Naive thymus-derived CD4-positive, alpha-beta T cell (primary cell): ENCODE data around the gene CAMK1D. TPM values are rescaled to one million over a fixed set of nuclear protein-coding genes. Genes with fewer than 3 reads are reported as not detected.

Source experiments
- ATAC-seq: fragments of 150-1000 bp; cut with Tn5 transposase; 2 replicates; pipeline ENCODE4 v1.10.0; 2021; ENCODE audit warnings: mild to moderate bottlenecking, moderate library complexity
- CTCF ChIA-PET: fragments of 350-600 bp; sonication (Branson Sonifier 250); formaldehyde crosslinking; loops from one replicate; lab custom pipeline; 2021; ENCODE audit warnings: antibody characterized with exemption; lab: Charles Lee
- POLR2A ChIA-PET: fragments of 350-600 bp; sonication (Branson Sonifier 250); formaldehyde crosslinking; loops from one replicate; lab custom pipeline; 2021; ENCODE audit warnings: antibody characterized with exemption, inconsistent platforms; lab: Charles Lee
- DNase-seq, 9 donors: peaks; one replicate each; pipeline versions ENCODE4 v3.0.0 to v3.0.0-alpha.2; 2020 to 2022; ENCODE audit warnings: mixed read lengths in 1 of 9
- H3K27ac ChIP-seq: one replicate; pipeline ENCODE4 v1.7.0; 2013; ENCODE audit warnings: mild to moderate bottlenecking, low read depth, low read length, moderate library complexity
- H3K27me3 ChIP-seq, 2 donors: one replicate each; pipeline ENCODE4 v1.7.0; 2013; ENCODE audit warnings: low read length in 2 of 2, mild to moderate bottlenecking in 2 of 2, moderate library complexity in 2 of 2; ENCODE audit not compliant: control insufficient read depth in 2 of 2, insufficient read depth in 2 of 2
- H3K36me3 ChIP-seq, 3 experiments: 1 replicate in 2 of 3; 2 replicates in 1 of 3; pipeline ENCODE4 v1.7.0; 2013; ENCODE audit warnings: low read length in 3 of 3, mild to moderate bottlenecking in 3 of 3, moderate library complexity in 1 of 3; ENCODE audit not compliant: insufficient read depth in 3 of 3, control insufficient read depth in 2 of 3
- H3K4me1 ChIP-seq, 2 donors: one replicate each; pipeline ENCODE4 v1.7.0; 2013; ENCODE audit warnings: low read length in 2 of 2, mild to moderate bottlenecking in 2 of 2, moderate library complexity in 1 of 2; ENCODE audit not compliant: control insufficient read depth in 2 of 2, insufficient read depth in 2 of 2
- H3K4me3 ChIP-seq: 2 replicates; pipeline ENCODE4 v1.7.0; 2013; ENCODE audit warnings: mild to moderate bottlenecking, low read length
- H3K9me3 ChIP-seq, 3 experiments: 1 replicate in 2 of 3; 2 replicates in 1 of 3; pipeline ENCODE4 v1.7.0; 2013; ENCODE audit warnings: low read length in 3 of 3; ENCODE audit not compliant: control insufficient read depth in 2 of 3
- H3K27ac Mint-ChIP-seq, 9 donors: one replicate each; pipeline ENCODE4 v1.8.0; 2020 to 2022; ENCODE audit warnings: mixed read lengths in 9 of 9, mild to moderate bottlenecking in 8 of 9, moderate library complexity in 5 of 9, inconsistent platforms in 2 of 9
- H3K27me3 Mint-ChIP-seq, 5 donors: one replicate each; pipeline ENCODE4 v1.8.0; 2021 to 2022; ENCODE audit warnings: mixed read lengths in 5 of 5, mild to moderate bottlenecking in 1 of 5
- H3K36me3 Mint-ChIP-seq, 5 donors: one replicate each; pipeline ENCODE4 v1.8.0; 2020 to 2022; ENCODE audit warnings: mixed read lengths in 5 of 5, mild to moderate bottlenecking in 3 of 5, inconsistent platforms in 1 of 5
- H3K4me1 Mint-ChIP-seq, 7 donors: one replicate each; pipeline ENCODE4 v1.8.0; 2020 to 2022; ENCODE audit warnings: mixed read lengths in 7 of 7, mild to moderate bottlenecking in 3 of 7, inconsistent platforms in 1 of 7
- H3K4me3 Mint-ChIP-seq, 10 donors: one replicate each; pipeline ENCODE4 v1.8.0; 2020 to 2022; ENCODE audit warnings: mild to moderate bottlenecking in 10 of 10, mixed read lengths in 10 of 10, moderate library complexity in 6 of 10, inconsistent platforms in 2 of 10
- H3K9me3 Mint-ChIP-seq, 11 donors: one replicate each; pipeline ENCODE4 v1.8.0; 2020 to 2022; ENCODE audit warnings: mixed read lengths in 11 of 11, mild to moderate bottlenecking in 4 of 11, inconsistent platforms in 1 of 11, moderate library complexity in 1 of 11
- intact Hi-C, 2 donors: fragments of 100-400 bp; cut with micrococcal nuclease; formaldehyde crosslinking; loops; one replicate each; pipeline ENCODE4 v1.15.1; 2023
- polyA plus RNA-seq, 2 donors: library from polyadenylated mRNA; unstranded; fragments of 300-500 nt; fragmentation: Illumina TruSeq; gene quantifications; one replicate each; pipeline ENCODE4 v1.2.3, GENCODE V29; 2021
- total RNA-seq, 6 experiments: library from RNA in 5 of 6; stranded (reverse) in 5 of 6; gene quantifications; 1 replicate in 5 of 6; 2 replicates in 1 of 6; pipeline ENCODE4 v1.2.3 and lab custom pipeline; 2021 to 2026

The CAMK1D gene
- total and polyA plus RNA-seq, 7 experiments from 2014 or later = 12.5 to 43.2 (median 18.6) TPM

DNA sequence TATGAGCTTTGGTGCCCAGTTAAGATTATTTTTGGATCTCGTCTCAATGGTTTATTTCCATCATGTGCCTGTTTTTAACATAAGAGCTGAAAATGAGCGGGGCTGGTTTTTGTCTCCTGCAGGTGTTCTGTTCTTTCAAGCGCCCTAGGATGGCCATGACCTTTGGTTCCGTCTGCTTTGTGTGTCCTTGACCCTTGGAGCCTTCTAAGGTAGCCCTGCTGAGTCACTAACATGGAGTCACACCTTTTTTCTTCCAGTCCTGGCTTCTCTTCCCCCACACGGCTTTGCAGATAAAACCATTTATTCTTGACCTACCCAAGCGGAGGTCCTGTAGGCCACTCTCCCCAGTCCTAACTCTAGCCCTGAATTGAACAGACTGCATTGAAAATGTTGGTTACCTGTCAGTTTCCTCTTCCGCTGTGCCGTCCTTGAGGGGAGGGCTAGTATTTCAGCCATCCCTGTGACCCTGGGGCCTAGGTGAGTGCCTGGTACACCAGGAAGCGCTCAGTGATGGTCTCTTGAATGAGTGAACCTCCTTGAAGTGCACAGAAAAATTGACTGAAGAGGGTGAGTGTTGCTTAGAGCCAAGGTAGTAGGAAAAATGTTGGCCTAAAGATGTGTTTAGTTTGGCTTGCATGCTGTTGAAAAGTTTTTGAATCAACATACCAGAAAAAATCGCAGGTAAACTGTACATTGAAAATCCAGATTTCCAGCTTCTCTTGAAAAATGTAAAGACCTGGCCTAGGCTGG lies 48.0 kb downstream of the CAMK1D start:
- DNase-seq (peak in 1 of 9 donors; percentile 8), ATAC-seq (no peak)
- CTCF ChIA-PET = no interaction called here
- no peaks in the 10 kb centered on the region for H3K4me1 ChIP-seq
- no peaks in the 10 kb centered on the region for H3K36me3 ChIP-seq
- H3K4me3 ChIP-seq = no peak overlapping the region
- peak overlapping the region in 1 of 10 donors; percentile 10 for H3K4me3 Mint-ChIP-seq
- peaks cover 0 to 14% (median 2%) of the 10 kb centered on the region in 5 donors for H3K36me3 Mint-ChIP-seq
- no peaks in the 10 kb centered on the region for H3K9me3 ChIP-seq
- H3K4me1 Mint-ChIP-seq = peaks cover 2 to 41% (median 24%) of the 10 kb centered on the region in 7 donors
- H3K27me3 Mint-ChIP-seq = no peaks in the 10 kb centered on the region
- no peaks in the 10 kb centered on the region for H3K27me3 ChIP-seq
- intact Hi-C loops = no loop called here
- POLR2A ChIA-PET = no interaction called here
- no peak overlapping the region for H3K27ac ChIP-seq
- peaks cover 0 to 2% (median 0%) of the 10 kb centered on the region in 11 donors for H3K9me3 Mint-ChIP-seq
- peak overlapping the region in 1 of 9 donors; percentile 56 for H3K27ac Mint-ChIP-seq

DNA sequence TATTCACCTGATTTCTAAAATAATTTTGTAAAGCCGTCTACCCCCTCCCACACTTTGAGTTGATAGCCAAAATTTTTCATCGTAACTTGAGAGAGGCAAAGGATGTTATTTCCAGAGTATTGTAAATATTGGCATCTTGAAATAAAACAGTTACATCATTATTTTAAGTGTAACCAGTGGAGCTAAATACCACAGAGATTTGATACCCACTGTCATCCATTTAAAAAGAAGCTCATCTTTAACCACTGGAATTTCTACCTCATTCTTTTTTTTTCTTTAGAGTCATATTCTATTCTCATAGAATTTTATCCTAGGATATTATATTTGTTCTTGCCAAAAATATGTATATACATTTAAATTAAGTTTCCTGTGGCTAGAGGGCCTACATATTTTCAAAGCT lies 48.6 kb downstream of the CAMK1D start:
- CTCF ChIA-PET = interaction anchor here (0.7 kb wide), 1 partner anchor 388 kb away, joined by 3 read pairs; no protein-coding TSS in a partner anchor

DNA sequence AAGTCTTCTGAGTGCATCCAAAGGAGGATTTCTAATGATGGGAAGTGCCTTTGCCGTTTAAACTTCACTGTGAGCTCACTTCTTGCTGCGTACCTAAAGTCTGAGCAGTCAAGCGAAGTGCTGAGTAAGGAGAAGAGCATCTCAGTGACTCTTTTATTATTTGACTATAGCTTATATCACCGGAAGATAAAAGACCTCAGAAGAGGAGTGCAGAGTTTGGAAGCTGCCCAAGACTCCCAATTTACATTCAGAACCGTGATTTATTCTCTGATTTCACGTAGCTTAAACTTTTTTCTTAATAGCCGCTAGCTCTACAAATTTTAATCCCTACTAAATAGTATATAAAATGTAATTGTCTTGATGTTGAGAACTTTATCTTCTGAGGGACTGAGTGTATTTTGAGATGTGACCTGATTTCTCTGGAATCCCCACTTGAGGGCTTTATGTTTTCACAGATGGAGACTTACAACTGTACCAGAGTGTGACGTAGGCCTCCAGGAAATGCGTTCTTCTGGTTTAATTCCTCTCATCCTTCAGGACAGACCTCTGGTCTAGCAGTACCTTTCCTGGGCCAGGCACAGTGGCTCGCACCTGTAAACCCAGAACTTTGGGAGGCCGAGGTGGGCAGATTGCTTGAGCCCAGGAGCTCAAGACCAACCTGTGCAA lies 51.1 kb downstream of the CAMK1D start:
- H3K27ac ChIP-seq = no peak overlapping the region
- DNase-seq (peak in 1 of 9 donors; percentile 1), ATAC-seq (no peak)
- ChIA-PET CTCF (interaction anchor here (0.9 kb wide), 1 partner anchor 310 kb away, joined by 3 read pairs; no protein-coding TSS in a partner anchor), POLR2A (no interaction called here)
- H3K4me1 Mint-ChIP-seq = peaks cover 11 to 33% (median 17%) of the 10 kb centered on the region in 7 donors
- no peaks in the 10 kb centered on the region for H3K27me3 ChIP-seq
- no peak overlapping the region for H3K27ac Mint-ChIP-seq
- no peaks in the 10 kb centered on the region for H3K4me1 ChIP-seq
- no peaks in the 10 kb centered on the region for H3K9me3 ChIP-seq
- H3K4me3 Mint-ChIP-seq = no peak overlapping the region
- no peaks in the 10 kb centered on the region for H3K27me3 Mint-ChIP-seq
- no peak overlapping the region for H3K4me3 ChIP-seq
- intact Hi-C loops = no loop called here
- peaks cover 0 to 4% (median 0%) of the 10 kb centered on the region in 3 experiments for H3K36me3 ChIP-seq
- H3K36me3 Mint-ChIP-seq = peaks cover 0 to 23% (median 4%) of the 10 kb centered on the region in 5 donors
- H3K9me3 Mint-ChIP-seq = no peaks in the 10 kb centered on the region

More for the DNA sequence above, 48.6 kb downstream of the CAMK1D start:
- H3K4me3 ChIP-seq = no peak overlapping the region
- intact Hi-C loops = no loop called here
- no peaks in the 10 kb centered on the region for H3K4me1 ChIP-seq
- H3K36me3 ChIP-seq = no peaks in the 10 kb centered on the region
- H3K27me3 Mint-ChIP-seq = no peaks in the 10 kb centered on the region
- no peak overlapping the region for H3K27ac Mint-ChIP-seq
- POLR2A ChIA-PET = no interaction called here
- H3K4me1 Mint-ChIP-seq = peaks cover 2 to 39% (median 21%) of the 10 kb centered on the region in 7 donors
- H3K9me3 Mint-ChIP-seq = no peaks in the 10 kb centered on the region
- DNase-seq = no peak
- no peaks in the 10 kb centered on the region for H3K9me3 ChIP-seq
- no peak for ATAC-seq
- H3K27me3 ChIP-seq = no peaks in the 10 kb centered on the region
- no peak overlapping the region for H3K27ac ChIP-seq
- H3K4me3 Mint-ChIP-seq = no peak overlapping the region
- H3K36me3 Mint-ChIP-seq = peaks cover 0 to 18% (median 3%) of the 10 kb centered on the region in 5 donors

DNA sequence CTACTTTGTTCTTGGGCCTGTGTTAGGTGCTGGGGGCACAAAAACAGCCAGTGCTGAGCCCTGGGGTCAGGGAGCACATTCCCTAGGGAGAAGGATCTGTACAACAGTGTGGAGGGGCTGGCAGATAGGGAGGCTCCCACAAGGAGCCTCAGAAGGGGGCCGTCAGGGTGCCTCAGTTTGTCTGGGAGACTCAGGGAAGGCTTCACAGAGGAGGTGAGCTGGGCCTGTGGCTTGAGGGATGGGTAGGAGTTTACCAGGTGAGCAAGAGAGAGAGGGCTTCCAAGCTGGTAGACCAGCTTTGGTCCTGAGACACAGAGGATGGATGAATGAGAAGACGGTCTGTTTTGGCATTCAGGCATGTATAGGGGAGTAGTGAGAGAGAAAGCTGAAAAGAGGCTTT lies 52.1 kb downstream of the CAMK1D start:
- peaks cover 6 to 35% (median 14%) of the 10 kb centered on the region in 7 donors for H3K4me1 Mint-ChIP-seq
- no peaks in the 10 kb centered on the region for H3K9me3 Mint-ChIP-seq
- H3K27ac ChIP-seq = no peak overlapping the region
- H3K27me3 ChIP-seq = no peaks in the 10 kb centered on the region
- POLR2A ChIA-PET = no interaction called here
- intact Hi-C loops = no loop called here
- H3K36me3 Mint-ChIP-seq = peaks cover 0 to 27% (median 4%) of the 10 kb centered on the region in 5 donors
- CTCF ChIA-PET = interaction anchor here (1.0 kb wide), 1 partner anchor 254 kb away, joined by 3 read pairs; no protein-coding TSS in a partner anchor
- H3K4me1 ChIP-seq = no peaks in the 10 kb centered on the region
- H3K9me3 ChIP-seq = no peaks in the 10 kb centered on the region
- DNase-seq (peak in 1 of 9 donors; percentile 16), ATAC-seq (no peak)
- H3K27ac Mint-ChIP-seq = peak overlapping the region in 1 of 9 donors; percentile 48
- peaks cover 0 to 12% (median 0%) of the 10 kb centered on the region in 3 experiments for H3K36me3 ChIP-seq
- H3K27me3 Mint-ChIP-seq = peaks cover 0 to 2% (median 0%) of the 10 kb centered on the region in 5 donors
- H3K4me3 Mint-ChIP-seq = no peak overlapping the region
- no peak overlapping the region for H3K4me3 ChIP-seq

DNA sequence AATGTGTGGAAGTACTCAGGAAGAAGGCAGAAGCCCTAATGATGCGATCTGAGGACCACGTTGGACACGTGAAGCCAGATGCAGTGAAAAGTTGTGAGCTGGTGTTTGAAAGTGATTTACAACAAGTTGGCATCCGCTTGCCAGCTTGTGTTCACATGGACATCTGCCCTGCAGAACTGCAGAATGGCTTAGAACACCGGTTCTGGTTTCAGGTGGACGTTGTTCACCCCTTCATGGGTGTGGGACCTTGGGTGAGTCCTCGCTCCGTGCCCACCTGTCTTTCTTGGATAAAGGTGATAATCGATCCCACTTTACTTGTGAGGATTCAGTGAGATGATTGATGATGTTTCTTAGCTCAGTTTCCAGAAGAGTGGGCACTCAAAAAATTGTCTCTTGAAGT lies 53.8 kb downstream of the CAMK1D start:
- Histone ChIP-seq H3K4me3 (no peak overlapping the region), H3K27me3 (no peaks in the 10 kb centered on the region), H3K9me3 (no peaks in the 10 kb centered on the region), H3K4me1 (no peaks in the 10 kb centered on the region), H3K27ac (no peak overlapping the region), H3K36me3 (peaks cover 0 to 12% (median 0%) of the 10 kb centered on the region in 3 experiments)
- no peak overlapping the region for H3K4me3 Mint-ChIP-seq
- H3K9me3 Mint-ChIP-seq = peaks cover 0 to 3% (median 0%) of the 10 kb centered on the region in 11 donors
- DNase-seq = peak in 1 of 9 donors; percentile 6
- CTCF ChIA-PET = interaction anchor here (0.6 kb wide), 1 partner anchor 260 kb away, joined by 10 read pairs; no protein-coding TSS in a partner anchor
- H3K4me1 Mint-ChIP-seq = peaks cover 7 to 28% (median 18%) of the 10 kb centered on the region in 7 donors
- no peak for ATAC-seq
- H3K36me3 Mint-ChIP-seq = peaks cover 0 to 34% (median 9%) of the 10 kb centered on the region in 5 donors
- POLR2A ChIA-PET = no interaction called here
- no peak overlapping the region for H3K27ac Mint-ChIP-seq
- H3K27me3 Mint-ChIP-seq = peaks cover 0 to 5% (median 0%) of the 10 kb centered on the region in 5 donors
- intact Hi-C loops = no loop called here

DNA sequence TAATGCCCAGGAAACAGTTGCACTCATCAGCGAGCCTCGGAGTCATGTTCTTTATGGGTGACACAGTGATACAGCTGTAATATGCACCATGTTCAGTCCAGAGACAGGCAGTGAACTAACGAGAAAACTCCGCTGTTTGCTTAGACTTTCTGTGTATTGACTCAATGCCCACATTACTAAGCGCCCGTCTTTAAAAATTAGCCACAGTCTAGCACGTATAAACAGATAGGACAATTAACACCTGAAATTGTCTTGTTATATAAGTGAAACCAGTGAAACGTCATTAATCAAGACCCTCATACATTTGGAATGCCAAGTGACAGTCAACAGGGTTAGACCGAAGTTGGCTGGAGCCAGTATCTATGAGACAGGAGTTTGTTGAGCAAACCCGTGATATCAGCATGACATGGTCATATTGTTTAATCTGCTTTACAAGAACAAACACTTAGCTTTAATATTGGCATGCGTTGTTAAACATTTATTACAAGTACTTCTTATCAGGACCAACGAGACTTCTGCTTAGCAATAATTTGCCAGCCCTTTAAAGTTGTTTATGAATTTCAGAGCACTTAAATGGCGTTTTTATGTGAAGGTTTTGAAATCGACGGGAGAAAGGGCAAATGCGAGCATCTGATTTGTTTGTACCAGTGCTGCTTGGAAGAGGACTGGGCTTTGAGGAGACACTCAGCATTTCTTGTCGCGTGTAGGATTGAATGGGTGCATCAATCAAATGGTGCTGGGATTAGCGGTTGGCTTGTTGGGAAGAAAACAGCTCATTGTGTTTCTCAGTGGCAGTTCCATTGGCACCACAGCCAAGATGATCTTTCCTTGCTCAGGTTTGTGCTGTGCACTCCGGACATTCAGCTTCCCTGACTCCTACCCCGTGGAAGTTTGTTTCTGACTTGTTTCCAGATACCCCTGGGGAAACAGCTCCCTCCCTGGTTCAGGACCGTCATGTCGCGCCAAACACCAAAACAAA lies 56.3 kb downstream of the CAMK1D start:
- Histone ChIP-seq H3K9me3 (no peaks in the 10 kb centered on the region), H3K27ac (no peak overlapping the region), H3K4me3 (no peak overlapping the region), H3K4me1 (peaks cover 0 to 6% of the 10 kb centered on the region in 2 donors), H3K36me3 (peaks cover 0 to 12% (median 0%) of the 10 kb centered on the region in 3 experiments), H3K27me3 (no peaks in the 10 kb centered on the region)
- intact Hi-C loops = no loop called here
- Mint-ChIP-seq H3K9me3 (peaks cover 0 to 3% (median 0%) of the 10 kb centered on the region in 11 donors), H3K36me3 (peaks cover 4 to 43% (median 22%) of the 10 kb centered on the region in 5 donors), H3K4me3 (no peak overlapping the region), H3K27ac (peak overlapping the region in 2 of 9 donors; percentile 37 to 71), H3K27me3 (peaks cover 0 to 5% (median 0%) of the 10 kb centered on the region in 5 donors), H3K4me1 (peaks cover 22 to 45% (median 27%) of the 10 kb centered on the region in 7 donors)
- POLR2A ChIA-PET = no interaction called here
- DNase-seq = no peak
- CTCF ChIA-PET = no interaction called here
- ATAC-seq = no peak
